Prostate gland (tissue), 2 donors: Measurements from ENCODE around the gene C11orf21.

Source experiments
- POLR2A ChIP-seq: fragments of 450-650 bp; IDR thresholded peaks from one replicate; pipeline ENCODE4 v1.6.1; 2016; ENCODE audit warnings: antibody characterized with exemption, mild to moderate bottlenecking
- TF ChIP-seq, protein P1 (sequence below), 4 experiments: fragments of 200-600 bp in 2 of 4; fragments of 450-650 bp in 2 of 4; sonication (generic) in 2 of 4; IDR thresholded peaks; 1 replicate in 3 of 4; 2 replicates in 1 of 4; pipeline ENCODE4 v1.5.1; 2016 to 2019; ENCODE audit warnings: antibody characterized with exemption in 4 of 4, mild to moderate bottlenecking in 2 of 4, moderate library complexity in 2 of 4

DNA sequence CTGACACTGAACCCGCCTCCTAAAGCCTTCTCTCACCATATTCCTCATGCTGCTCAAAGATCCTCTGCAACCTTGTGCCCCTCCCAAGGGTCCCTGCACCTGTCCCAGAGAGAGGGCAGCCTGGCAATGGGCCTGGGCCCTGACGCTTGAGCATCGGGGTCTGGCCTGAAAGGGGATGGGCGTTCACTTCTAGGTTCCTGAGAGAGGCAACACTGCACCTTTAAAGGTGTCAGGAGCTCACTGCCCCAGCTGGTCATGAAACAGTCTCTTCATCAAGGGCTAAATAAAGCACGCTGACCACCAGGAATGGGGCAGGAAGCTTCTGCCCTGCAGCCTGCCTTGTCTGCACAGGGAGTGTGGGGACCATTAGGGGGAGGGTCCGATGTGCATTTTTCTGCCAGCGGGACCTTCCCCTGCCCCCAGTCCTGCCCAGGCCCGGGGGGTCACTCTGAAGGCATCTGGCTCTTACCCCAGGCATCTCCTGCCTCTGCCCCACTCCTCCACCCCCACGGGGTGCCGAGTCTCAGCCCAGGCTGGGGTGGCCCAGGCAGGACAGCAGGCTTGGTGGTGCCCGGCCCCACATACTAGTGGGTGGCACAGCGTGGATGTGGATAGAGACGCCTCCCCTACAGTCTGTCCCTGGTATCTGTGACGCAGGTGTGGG is 3.5 kb downstream of the C11orf21 start:
- TF ChIP-seq, protein P1, sequence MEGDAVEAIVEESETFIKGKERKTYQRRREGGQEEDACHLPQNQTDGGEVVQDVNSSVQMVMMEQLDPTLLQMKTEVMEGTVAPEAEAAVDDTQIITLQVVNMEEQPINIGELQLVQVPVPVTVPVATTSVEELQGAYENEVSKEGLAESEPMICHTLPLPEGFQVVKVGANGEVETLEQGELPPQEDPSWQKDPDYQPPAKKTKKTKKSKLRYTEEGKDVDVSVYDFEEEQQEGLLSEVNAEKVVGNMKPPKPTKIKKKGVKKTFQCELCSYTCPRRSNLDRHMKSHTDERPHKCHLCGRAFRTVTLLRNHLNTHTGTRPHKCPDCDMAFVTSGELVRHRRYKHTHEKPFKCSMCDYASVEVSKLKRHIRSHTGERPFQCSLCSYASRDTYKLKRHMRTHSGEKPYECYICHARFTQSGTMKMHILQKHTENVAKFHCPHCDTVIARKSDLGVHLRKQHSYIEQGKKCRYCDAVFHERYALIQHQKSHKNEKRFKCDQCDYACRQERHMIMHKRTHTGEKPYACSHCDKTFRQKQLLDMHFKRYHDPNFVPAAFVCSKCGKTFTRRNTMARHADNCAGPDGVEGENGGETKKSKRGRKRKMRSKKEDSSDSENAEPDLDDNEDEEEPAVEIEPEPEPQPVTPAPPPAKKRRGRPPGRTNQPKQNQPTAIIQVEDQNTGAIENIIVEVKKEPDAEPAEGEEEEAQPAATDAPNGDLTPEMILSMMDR (IDR thresholded peaks at IDR 0.05): no peak
- no peak for TF ChIP-seq POLR2A
